ENCODE results near the gene CHST11.
"Not testable (repeated sequence)": the region's sequence is repeated elsewhere in the genome, so short reads cannot be mapped to it uniquely, and the experiment has no call there.

The CHST11 gene

GRCh38 chr12:104605685-104606084 is 148.9 kb downstream of the CHST11 start:
- DNase-seq: peak; percentile 58

DNA sequence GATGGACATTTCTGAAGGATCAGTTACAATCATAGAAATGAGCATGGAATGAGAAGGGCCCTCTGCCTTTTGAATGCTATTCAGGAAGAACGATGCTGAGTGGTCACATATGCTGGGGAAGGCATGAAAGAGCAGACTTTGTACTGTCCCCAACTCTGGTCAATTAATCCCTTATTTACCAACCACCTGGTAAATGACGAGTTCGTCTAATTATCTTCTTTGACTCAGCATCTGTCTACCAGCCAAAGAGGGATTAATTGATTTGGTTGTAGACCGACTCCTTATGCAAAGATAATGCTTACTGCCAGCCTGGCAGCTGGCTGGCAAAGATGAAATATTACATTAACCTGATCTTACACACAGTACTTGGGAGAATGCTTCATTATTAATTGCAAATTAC is 152.2 kb downstream of the CHST11 start:
- DNase-seq: no peak

DNA sequence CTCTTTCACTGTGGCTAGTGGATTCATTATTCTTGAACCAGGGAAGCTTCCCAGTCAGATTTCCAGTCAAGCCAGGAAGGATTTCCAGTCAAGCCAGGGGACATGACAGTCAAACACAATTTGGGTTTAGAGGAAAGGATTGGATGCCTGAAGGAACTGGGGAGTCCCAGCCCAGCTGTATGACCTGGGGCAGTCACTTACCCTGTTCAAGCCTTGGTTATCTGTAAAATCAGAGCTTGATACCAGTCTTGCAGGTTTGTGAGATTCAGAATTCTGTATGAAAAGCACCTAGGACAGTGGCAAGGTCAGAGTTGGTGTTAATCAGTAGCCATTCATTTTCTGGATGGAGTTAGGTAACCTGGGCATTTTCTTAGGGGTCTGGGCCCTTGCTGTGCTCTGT is 152.7 kb downstream of the CHST11 start:
- DNase-seq: no peak

DNA sequence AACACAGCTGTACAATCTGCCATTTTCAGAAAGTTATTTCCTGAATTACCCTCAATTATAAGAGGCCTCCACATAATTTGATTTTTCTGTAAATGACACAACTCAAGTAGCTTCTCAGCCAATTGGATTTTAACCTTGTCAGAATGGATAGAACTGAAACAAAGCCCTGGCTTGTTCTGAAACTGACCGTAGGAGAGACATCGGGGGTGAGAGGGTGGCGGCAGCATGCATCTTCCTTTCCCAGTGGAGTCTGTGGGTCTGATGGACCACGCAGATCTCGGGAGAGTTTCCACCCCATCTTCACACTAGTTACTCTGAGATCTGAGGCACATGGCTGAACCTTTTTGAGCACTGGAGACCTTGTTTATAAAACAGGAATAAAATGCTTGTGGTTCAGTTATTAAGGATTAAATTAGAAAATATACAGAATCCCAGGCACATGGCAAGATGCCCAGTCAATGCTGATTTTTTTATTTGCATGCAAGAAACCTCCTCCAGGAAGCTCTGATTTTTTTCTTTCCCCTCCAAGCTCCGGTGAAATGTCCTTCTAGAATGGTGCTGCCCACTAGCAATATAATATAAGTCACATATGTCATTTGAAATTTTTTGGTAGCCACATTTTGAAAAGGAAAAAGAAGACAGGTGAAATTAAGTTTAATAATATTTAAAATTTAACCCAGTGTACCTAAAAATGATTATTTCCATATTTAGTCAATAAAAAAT is 153.9 kb downstream of the CHST11 start:
- DNase-seq: no peak

GRCh38 chr12:104611671-104612070 is 154.9 kb downstream of the CHST11 start:
- DNase-seq: no peak

DNA sequence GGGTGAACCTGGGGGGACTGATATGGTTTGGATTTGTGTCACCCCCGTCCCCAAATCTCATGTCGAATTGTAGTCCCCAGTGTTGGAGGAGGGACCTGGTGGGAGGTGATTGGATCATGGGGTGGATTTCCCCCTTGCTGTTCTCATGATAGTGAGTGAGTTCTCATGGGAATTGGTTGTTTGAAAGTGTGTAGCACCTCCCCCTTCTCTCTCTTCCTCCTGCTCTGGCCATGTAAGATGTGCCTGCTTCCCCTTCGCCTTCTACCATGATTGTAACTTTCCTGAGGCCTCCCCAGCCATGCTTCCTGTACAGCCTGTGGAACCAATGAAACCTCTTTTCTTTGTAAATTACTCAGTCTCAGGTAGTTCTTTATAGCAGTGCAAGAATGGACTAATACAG is 156.6 kb downstream of the CHST11 start:
- not testable (repeated sequence) for DNase-seq

DNA sequence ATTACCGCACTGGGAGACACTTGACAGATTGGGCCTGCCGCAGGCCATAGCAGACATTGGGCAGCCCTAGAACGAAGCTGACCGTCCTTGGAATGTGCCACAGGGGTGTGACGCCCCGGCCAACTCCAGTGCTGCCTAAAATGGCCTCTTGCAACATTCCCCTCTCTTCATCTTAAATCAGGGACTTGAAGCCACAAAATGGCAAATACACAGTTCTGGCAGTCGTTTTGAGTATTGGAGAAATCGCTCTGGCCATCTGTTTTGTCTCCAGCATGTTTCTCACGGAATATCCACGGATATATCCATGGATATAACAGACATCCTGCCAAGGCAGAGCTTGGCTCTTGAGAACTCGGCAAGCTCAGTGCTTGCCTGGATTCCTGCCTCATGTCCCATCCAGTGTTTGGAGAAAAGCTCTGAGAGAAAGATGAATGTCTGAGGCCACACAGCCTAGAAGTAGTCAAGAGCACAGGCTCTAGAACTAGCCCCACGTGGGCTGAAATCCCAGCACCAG is 158.4 kb downstream of the CHST11 start:
- no peak for DNase-seq

- DNase-seq: no peak
These were observed 161.9 kb downstream of the CHST11 start for GRCh38 chr12:104618691-104619090.

DNA sequence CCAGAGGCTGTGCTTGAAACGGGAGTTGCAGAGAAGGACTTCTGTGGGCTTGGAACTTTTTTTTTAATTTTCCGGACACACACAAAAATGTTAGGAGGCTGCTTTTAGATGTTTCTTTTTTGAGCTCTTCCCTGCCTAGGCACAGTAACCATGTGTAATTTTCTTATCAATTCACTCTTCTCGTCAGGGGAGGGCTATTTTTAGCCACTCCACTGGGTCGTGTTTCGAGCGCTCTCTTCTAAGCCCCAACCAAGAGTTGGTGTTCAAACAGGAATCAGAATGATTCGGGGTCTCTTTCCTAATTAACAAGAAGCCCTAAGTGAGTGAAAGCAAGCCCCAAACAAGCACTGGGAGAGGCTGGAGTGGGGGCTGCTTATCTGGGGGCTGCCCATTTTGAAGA is 162.6 kb downstream of the CHST11 start:
- no peak for DNase-seq

- no peak for DNase-seq
These were observed 164.2 kb downstream of the CHST11 start for GRCh38 chr12:104620837-104621531.

DNA sequence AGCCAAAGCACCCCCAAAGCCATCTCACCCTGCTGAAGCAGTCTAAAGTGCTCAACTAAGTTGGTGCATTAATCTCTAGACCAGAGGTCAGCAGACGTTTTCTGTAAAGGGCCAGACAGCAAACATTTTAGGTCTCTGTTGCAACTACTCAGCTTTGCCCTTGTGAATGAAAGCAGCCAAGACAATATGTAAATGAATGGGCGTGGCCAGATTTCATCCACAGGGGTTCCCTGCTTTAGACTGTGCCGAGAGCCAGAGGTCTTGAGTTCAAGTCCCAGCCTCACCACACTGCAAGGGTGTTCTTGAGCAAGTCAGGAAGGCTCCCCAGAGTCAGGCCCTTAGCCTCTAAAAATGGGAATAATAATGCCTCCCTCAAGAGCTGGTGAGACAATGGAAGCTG is 166.2 kb downstream of the CHST11 start:
- DNase-seq: no peak

- no peak for DNase-seq
These were observed 167.1 kb downstream of the CHST11 start for GRCh38 chr12:104623883-104624282.

DNA sequence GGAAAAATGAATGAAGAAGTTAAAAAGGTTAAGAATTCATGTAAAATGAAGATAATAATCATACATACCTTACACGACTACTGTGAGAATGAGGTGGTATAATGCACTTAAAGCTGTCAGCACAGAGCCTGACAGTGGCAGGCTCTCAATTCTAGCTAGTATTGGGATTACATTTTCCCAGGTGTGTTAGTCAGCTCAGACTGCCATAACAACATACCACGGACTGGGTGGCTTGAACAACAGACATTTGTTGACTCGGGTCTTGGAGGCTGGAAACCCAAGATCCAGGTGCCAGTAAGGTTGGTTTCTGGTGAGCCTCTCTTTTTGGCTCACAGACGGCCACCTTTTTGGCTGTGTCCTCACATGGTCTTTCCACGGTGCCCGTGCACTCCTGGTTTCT is 167.8 kb downstream of the CHST11 start:
- no peak for DNase-seq

- no peak for DNase-seq
These were observed 169.5 kb downstream of the CHST11 start for GRCh38 chr12:104626069-104626837.

GRCh38 chr12:104627231-104627989 is 170.7 kb downstream of the CHST11 start:
- DNase-seq: no peak

DNA sequence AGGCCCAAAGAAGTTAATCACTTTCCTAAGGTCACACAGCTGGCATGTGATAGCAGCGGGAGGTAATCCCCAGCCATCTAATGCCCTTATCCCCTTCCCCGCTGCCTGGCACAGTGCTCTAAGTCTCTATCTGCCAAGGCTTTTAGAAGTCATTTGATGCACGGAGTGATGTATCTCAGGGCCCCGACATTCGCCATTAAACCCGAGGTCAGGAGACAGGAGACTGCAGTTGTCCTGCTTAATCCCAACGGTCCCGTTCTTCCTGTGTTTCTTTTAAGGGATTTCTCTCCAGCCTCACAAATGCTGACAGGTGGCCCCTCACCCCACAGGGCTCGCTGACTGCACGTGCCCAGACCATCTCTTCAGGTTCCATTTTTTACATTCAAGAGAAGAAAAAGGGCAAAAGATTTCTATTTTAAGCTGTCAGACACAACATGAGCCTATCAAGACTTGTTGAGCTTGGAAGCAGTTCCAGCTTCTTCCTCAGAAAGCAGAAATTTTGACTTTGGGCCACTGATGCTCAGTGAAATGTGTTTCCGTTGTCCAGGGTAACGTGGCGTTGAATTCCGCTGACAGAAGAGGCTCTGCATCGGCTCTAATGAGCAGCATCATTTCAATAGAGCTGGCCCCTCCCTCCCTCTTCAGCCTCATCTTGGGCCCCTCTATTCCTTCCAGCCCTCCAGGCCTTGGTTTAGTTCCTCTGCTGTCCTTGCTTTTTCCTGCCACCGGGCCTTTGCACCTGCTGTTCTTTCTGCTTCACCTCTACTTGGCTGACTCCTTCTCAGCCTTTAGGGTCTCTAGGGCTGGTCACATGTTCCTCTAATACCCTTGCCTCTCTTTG is 171.5 kb downstream of the CHST11 start:
- DNase-seq: no peak

DNA sequence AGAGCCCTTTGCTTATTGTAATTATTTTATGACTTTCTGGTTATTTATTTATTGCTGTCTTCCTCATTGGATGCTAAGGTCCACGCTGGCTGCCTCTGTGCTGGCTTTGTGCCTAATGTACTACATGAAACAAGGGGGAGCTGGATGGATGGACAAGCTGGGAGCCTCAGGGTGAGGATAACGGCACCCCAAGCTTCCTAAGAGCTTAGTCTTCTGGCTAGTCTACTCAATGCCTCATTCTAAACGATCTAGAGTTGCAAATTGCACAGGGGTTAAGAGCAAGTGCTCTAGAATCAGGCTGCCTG is 172.0 kb downstream of the CHST11 start:
- no peak for DNase-seq

GRCh38 chr12:104630230-104630670 is 173.5 kb downstream of the CHST11 start:
- DNase-seq: no peak

DNA sequence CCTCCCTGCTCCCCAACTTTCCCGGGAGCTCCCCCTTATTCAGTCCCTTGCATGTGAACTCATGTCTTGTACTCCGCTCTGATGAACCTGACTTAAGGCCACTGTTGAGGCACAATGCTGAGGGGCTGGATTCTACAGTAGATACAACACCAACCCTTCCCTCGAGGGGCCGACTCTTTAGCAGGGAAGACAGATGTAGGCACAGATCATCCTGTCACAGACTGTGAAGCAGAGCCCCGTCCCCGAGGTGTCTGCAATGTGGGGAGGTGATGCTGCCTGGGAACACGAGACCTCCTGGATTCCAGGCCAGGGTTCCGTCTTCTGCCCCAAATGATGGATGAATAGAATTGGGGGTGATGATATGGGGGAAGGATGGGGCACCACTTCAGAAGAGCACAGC is 175.1 kb downstream of the CHST11 start:
- no peak for DNase-seq

- DNase-seq: no peak
These were observed 176.0 kb downstream of the CHST11 start for GRCh38 chr12:104632724-104633201.

DNA sequence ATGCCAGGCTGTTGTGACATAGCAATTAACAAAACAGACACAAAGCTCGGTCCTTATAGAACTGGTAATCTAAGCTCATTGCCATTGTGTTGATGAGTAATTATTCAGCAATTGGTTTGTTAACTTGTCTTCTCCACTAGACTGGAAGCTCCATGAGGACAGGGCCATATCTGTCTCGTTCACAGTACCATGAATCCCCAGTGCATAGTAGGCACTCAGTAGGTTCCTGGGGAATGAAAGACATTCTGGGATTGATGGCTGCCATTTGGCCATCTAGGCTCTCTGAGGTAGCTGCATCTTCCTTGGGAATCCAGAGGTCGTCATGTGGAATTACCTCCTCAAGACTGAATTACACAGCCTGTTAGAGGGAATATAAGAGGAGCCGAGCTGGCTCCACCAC is 177.3 kb downstream of the CHST11 start:
- DNase-seq: no peak

- no peak for DNase-seq
These were observed 178.1 kb downstream of the CHST11 start for GRCh38 chr12:104634852-104635251.
